ENCODE data around the gene CD200R1L.

GRCh38 chr3:112845772-112846171, 892 bp downstream of the CD200R1L start:
- TF ChIP-seq CTCF (IDR thresholded peaks at IDR 0.05): no peak
- no peak for TF ChIP-seq POLR2A (IDR thresholded peaks at IDR 0.05)
